GM12878 (cell line): ENCODE results near the gene HMGXB3. TPM values are rescaled to one million over a fixed set of nuclear protein-coding genes. Genes with fewer than 3 reads are reported as not detected.
A peak's percentile ranks its signal among the peaks of the same experiment; 100 is the strongest.

ENCODE experiments used
- CEBPZ ChIP-seq: fragments of 150-350 bp; IDR thresholded peaks from 2 replicates; pipeline ENCODE4 v1.6.1; 2016; ENCODE audit warnings: low read depth, low read length
- CREM ChIP-seq: IDR thresholded peaks from 2 replicates; pipeline ENCODE4 v1.6.1; 2014; ENCODE audit warnings: antibody characterized with exemption, low read depth
- CUX1 ChIP-seq: IDR thresholded peaks from 2 replicates; pipeline ENCODE4 v1.6.1; 2012; ENCODE audit warnings: improper control_type of control experiment, low read depth, low read length; ENCODE audit not compliant: insufficient replicate concordance
- ELK1 ChIP-seq: IDR thresholded peaks from 2 replicates; pipeline ENCODE4 v1.6.1; 2012; ENCODE audit warnings: low read depth, low read length, improper control_type of control experiment
- EP300 ChIP-seq, 2 experiments: fragments of 150-350 bp in 1 of 2; IDR thresholded peaks; 2 replicates each; pipeline ENCODE4 v1.6.1; 2011 to 2012; ENCODE audit warnings: low read depth in 2 of 2, low read length in 2 of 2, borderline replicate concordance in 1 of 2, improper control_type of control experiment in 1 of 2, inconsistent platforms in 1 of 2; ENCODE audit not compliant: control insufficient read depth in 1 of 2
- IKZF2 ChIP-seq, 2 experiments: fragments of 450-650 bp; IDR thresholded peaks; 2 replicates each; pipeline ENCODE4 v1.6.1; 2017; ENCODE audit warnings: mild to moderate bottlenecking in 2 of 2, moderate library complexity in 2 of 2
- NRF1 ChIP-seq: conservative IDR thresholded peaks from 2 replicates; pipeline ENCODE4 v1.6.1; 2011; ENCODE audit warnings: mild to moderate bottlenecking, low read depth, low read length, improper control_type of control experiment
- PAX8 ChIP-seq: fragments of 450-650 bp; IDR thresholded peaks from 2 replicates; pipeline ENCODE4 v1.6.1; 2017; ENCODE audit warnings: mild to moderate bottlenecking, moderate library complexity
- PML ChIP-seq: IDR thresholded peaks from 2 replicates; pipeline ENCODE4 v1.6.1; 2012; ENCODE audit warnings: low read length, inconsistent platforms
- POLR2A ChIP-seq: IDR thresholded peaks from 2 replicates; pipeline ENCODE4 v1.6.1; 2011; ENCODE audit warnings: low read depth, mild to moderate bottlenecking, low read length
- POLR2AphosphoS2 ChIP-seq: IDR thresholded peaks from 2 replicates; pipeline ENCODE4 v1.6.1; 2011; ENCODE audit warnings: low read depth, mild to moderate bottlenecking, low read length, improper control_type of control experiment, moderate library complexity
- RAD51 ChIP-seq: fragments of 450-650 bp; IDR thresholded peaks from 2 replicates; pipeline ENCODE4 v1.6.1; 2016; ENCODE audit warnings: moderate library complexity, mild to moderate bottlenecking, inconsistent platforms
- SREBF2 ChIP-seq: IDR thresholded peaks from 2 replicates; pipeline ENCODE4 v1.6.1; 2012; ENCODE audit warnings: mild to moderate bottlenecking, low read length
- TARDBP ChIP-seq: IDR thresholded peaks from 2 replicates; pipeline ENCODE4 v1.6.1; 2016; ENCODE audit warnings: borderline replicate concordance
- ZBTB40 ChIP-seq: fragments of 450-650 bp; IDR thresholded peaks from 2 replicates; pipeline ENCODE4 v1.6.1; 2016; ENCODE audit warnings: mild to moderate bottlenecking, moderate library complexity, borderline replicate concordance
- polyA plus RNA-seq, 11 experiments: library from polyadenylated mRNA; depleted of rRNA in 4 of 11; unstranded in 6 of 11; stranded (reverse) in 5 of 11; fragments of >200 nt; fragmentation: Nextera tagmentation in 4 of 11; fragmentation: Illumina TruSeq in 1 of 11; extraction: Ambion mirVana in 4 of 11; extraction: Trizol in 1 of 11; gene quantifications; 1 replicate in 1 of 11; 2 replicates in 10 of 11; pipeline versions ENCODE4 v1.2.1 to v1.2.3, GENCODE V29; 2011 to 2016; ENCODE audit warnings: inconsistent platforms in 2 of 11, missing spikeins in 2 of 11, low read depth in 1 of 11
- total RNA-seq, 4 experiments: library from RNA; depleted of rRNA in 3 of 4; stranded (reverse); fragments of >200 nt in 3 of 4; fragmentation: Illumina TruSeq in 1 of 4; extraction: Trizol in 1 of 4; gene quantifications; 2 replicates each; pipeline versions ENCODE4 v1.2.1 to v1.2.3, GENCODE V29; 2013 to 2021

The HMGXB3 gene
- total and polyA plus RNA-seq, 10 of the 15 experiments (the other 5 are each of a cell fraction or from before 2014, with no cell fraction given) = 1.00 to 42.2 (median 28.1) TPM

- TF ChIP-seq POLR2AphosphoS2 = peak; percentile 83
- TF ChIP-seq EP300 (IDR thresholded peaks at IDR 0.05; ENCODE audit: borderline replicate concordance in 1 of 2, control insufficient read depth in 1 of 2, low read depth in 2 of 2, low read length in 2 of 2) = no peak; a peak in 1 of 4 replicates
- TF ChIP-seq TARDBP = 0 out of 2 replicates have a peak, but pooled peaks have one; percentile 5
- peak; percentile 94 for TF ChIP-seq POLR2A
- TF ChIP-seq ZBTB40 = peak; percentile 68; the same call in 1 of the 2 replicates
- no peak for TF ChIP-seq ELK1
- TF ChIP-seq SREBF2 = no peak
- peak in 1 of 2 experiments; percentile 10; a peak in 1 of 4 replicates for TF ChIP-seq IKZF2 (IDR thresholded peaks at IDR 0.05)
- TF ChIP-seq RAD51 = peak; percentile 98
- TF ChIP-seq CEBPZ = peak; percentile 69
- TF ChIP-seq PAX8 = no peak
- no peak for TF ChIP-seq CUX1
- TF ChIP-seq NRF1 = no peak
- TF ChIP-seq PML = peak; percentile 79
- TF ChIP-seq CREM = peak; percentile 49; the same call in 1 of the 2 replicates
Measured at GRCh38 chr5:149960272-149961185, 40.0 kb upstream of the HMGXB3 start, which contains the start of gene SLC26A2 (continued).
